ENCODE results near the gene ACR.
"Not testable (repeated sequence)": the region's sequence is repeated elsewhere in the genome, so short reads cannot be mapped to it uniquely, and the experiment has no call there.

Gene ACR

GRCh38 chr22:50783880-50784276 lies 45.9 kb downstream of the ACR start:
- DNase-seq: peak; percentile 22

- not testable (repeated sequence) for DNase-seq
These were observed 47.3 kb downstream of the ACR start for GRCh38 chr22:50785289-50785688.

GRCh38 chr22:50786936-50787335 lies 48.9 kb downstream of the ACR start:
- not testable (repeated sequence) for DNase-seq
